ENCODE measurements around the gene NR2F1-AS1.
"Not testable (repeated sequence)": the region's sequence is repeated elsewhere in the genome, so short reads cannot be mapped to it uniquely, and the experiment has no call there.

Gene NR2F1-AS1

GRCh38 chr5:93575461-93576414, 5.3 kb downstream of the NR2F1-AS1 start:
- FAIRE-seq, result no peak

DNA sequence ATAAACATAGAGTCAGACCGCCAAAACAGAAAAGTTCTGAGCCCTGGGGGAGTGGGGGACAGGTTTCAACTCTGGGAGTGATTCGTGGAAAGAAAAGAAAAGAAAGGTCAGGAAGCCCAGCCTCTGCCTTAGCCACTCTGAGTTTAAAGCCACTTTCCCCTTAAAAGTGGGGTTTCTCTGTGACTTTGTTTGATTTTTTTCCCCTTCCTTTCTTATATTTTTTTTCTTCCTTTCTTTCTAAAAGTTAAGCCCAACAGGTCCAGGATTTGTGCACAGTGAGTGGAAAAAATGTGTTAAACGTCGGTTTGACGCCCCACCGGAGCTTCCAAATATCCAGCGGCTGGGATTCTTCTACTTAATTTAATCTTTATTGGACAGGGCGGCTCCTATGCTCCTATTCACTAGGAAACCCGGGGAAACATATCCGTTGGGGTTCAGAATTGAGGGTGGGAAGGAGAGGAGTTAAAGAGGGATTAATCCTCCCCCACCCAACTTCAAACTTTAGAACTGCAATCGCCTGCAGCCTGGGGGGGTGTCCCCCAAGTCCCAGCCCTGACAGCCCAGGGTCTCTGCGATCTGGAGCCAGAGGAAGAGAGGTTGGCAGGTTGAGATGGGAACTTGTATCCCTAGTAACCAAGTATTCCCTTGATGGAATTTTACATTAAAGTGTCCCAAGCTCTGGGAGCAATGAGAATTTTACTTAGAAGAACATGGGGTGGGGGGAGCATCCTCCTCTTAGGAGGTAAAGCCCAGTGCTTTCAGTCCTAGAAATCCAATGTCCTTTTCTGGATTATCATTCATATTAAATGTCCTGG, 6.3 kb downstream of the NR2F1-AS1 start:
- FAIRE-seq, result no peak

- no peak for FAIRE-seq
Measured at GRCh38 chr5:93573354-93574351, 7.4 kb downstream of the NR2F1-AS1 start.

- no peak for FAIRE-seq
Measured at GRCh38 chr5:93572608-93573353, 8.2 kb downstream of the NR2F1-AS1 start.

- no peak for FAIRE-seq
Measured at GRCh38 chr5:93572101-93572607, 8.9 kb downstream of the NR2F1-AS1 start.

DNA sequence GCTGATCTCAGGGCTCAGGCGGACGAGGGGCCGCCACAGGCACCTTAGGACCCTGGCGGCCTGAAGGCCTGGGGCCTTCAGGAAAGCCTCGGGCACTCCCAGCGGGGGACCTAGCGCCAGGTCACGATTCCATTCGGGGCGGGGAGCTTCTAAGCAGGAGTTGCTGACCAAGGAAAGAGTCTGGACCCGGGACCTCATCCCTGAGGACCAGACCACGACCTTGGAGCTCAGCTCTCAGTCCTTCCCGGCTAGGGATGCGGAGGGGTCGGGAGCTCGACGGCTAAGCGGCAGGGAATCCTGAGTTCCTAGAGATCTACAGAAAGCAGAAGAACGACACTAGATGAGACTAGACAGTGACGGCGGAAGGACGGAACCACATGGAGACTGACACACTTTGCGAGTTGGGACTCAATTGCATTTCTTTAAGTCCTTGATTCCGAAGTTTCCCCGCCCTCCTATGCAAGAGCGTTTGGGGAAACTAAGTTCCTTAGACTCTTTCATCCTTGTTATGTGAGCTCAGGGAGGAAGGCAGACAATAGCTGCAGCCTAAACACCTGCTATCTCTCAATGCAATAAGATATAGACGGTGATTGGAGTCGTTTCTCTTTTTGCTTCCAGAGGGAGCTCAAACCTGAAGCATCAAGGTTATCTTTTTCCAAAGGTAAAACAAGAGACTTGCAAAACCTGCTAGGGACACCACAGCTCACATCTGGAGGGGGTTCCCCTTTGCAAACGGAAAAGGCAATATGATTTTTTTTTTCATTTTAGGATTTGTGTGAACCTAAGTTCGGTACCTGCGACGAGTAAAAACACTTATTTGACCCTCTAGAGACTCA, 9.7 kb downstream of the NR2F1-AS1 start:
- FAIRE-seq, result no peak

- no peak for FAIRE-seq
Measured at GRCh38 chr5:93570294-93571113, 10.5 kb downstream of the NR2F1-AS1 start.

- no peak for FAIRE-seq
Measured at GRCh38 chr5:93569300-93570160, 11.5 kb downstream of the NR2F1-AS1 start.

- FAIRE-seq, result no peak
Measured at GRCh38 chr5:93567424-93567823, 13.6 kb downstream of the NR2F1-AS1 start.

DNA sequence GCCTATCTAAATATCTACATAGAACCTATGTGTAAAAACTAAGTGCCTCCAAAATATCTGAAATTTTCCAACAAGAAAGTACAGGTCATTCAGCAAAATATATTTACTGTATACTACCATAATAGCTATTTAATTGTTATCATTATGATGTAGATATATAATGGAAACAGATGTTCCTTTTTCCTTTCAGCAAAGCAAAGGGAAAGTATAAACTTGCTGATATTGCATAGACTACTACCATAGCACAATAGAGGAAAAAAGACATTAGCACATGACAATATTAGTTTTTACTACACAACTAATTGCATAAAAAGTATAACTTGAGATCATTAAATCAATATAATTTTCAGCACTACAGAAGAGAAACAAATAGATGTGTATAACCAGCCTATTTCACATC, 14.9 kb downstream of the NR2F1-AS1 start:
- FAIRE-seq, result no peak

DNA sequence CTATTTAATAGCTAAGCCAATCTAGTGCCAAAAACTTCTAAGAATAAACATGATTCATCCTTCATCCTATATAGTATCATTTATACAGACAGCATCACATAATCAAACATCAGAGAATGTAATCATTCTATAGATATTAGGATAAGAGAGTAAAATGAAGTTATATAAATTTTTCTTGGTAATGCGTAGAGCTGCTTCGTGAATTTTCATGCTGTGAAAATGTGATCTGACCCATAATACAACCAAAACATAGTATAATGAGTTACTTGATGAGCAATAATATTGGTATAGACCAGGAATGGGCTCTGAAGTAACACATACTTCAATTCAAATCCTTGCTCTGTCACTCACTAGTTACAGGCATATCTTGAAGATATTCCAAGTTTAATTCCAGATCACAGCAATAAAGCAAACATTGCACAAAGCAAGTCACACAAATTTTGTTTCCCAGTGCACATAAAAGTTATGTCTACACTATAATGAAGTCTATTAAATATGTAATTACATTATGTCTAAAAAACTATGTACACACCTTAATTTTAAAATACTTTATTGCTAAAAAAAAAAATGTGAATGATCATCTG, 23.9 kb downstream of the NR2F1-AS1 start:
- no peak for FAIRE-seq

DNA sequence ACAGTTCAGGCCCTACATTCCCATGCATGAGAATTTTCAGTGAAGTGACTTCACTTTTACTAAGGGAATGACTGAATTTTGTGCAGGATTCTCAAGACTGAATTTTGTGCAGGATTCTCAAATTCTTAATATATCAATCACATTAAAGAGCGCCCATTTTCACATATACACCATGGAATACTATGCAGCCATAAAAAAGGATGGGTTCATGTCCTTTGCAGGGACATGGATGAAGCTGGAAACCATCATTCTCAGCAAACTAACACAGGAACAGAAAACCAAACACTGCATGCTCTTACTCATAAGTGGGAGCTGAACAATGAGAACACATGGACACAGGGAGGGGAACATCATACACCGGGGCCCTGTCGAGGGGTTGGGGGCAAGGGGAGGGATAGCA, 31.4 kb downstream of the NR2F1-AS1 start:
- FAIRE-seq, result not testable (repeated sequence)

- FAIRE-seq, result no peak
Measured at GRCh38 chr5:93545872-93546271, 35.1 kb downstream of the NR2F1-AS1 start.

GRCh38 chr5:93532370-93532769, 48.6 kb downstream of the NR2F1-AS1 start:
- FAIRE-seq, result no peak

DNA sequence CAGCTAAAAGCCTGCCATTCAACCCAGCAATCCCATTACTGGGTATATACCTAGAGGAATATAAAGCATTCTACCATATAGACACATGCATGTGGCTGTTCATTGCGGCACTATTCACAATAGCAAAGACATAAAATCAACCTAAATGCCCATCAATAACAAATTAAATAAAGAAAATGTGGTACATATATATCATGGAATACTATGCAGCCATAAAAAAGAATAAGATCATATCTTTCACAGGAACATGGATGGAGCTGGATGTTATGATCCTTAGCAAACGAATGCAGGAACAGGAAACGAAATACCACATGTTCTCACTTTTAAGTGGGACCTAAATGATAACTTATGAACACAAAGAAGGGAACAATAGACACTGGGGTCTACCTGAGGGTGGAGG, 59.2 kb downstream of the NR2F1-AS1 start:
- not testable (repeated sequence) for FAIRE-seq

GRCh38 chr5:93519740-93520139, 61.3 kb downstream of the NR2F1-AS1 start:
- FAIRE-seq, result no peak

GRCh38 chr5:93517828-93518227, 63.2 kb downstream of the NR2F1-AS1 start:
- FAIRE-seq, result no peak

DNA sequence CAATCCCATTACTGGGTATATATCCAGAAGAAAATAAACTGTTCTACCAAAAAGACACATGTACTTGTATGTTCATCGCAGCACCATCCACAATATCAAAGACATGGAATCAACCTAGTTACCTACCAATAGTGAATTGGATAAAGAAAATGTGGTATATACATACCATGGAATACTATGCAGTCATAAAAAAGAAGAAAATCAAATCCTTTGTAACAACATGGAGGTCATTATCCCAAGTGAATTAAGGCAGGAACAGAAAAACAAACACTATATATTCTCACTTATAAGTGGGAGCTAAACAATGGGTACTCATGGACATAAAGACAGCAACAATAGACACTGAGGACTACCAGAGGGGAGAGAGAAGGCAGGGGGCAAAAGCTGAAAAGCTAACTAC, 67.7 kb downstream of the NR2F1-AS1 start:
- FAIRE-seq, result no peak
